ENCODE data around the gene TSPYL4.

The TSPYL4 gene

GRCh38 chr6:116256694-116257093 lies 2.8 kb upstream of the TSPYL4 start:
- no peak for FAIRE-seq
- DNase-seq (ENCODE audit: insufficient read length, low spot score), result no peak
- no peak for TF ChIP-seq POLR2AphosphoS5 (IDR thresholded peaks at IDR 0.05; ENCODE audit: low read depth, low read length)
- no peak for TF ChIP-seq POU2F2 (IDR thresholded peaks at IDR 0.05; ENCODE audit: low read depth, low read length)
- TF ChIP-seq POLR2A (IDR thresholded peaks at IDR 0.05; ENCODE audit: low read depth, low read length), result no peak
- no peak for TF ChIP-seq SPI1 (IDR thresholded peaks at IDR 0.05; ENCODE audit: low read depth, low read length)

- no peak for TF ChIP-seq SPI1 (IDR thresholded peaks at IDR 0.05; ENCODE audit: low read depth, low read length)
- no peak for TF ChIP-seq POLR2AphosphoS5 (IDR thresholded peaks at IDR 0.05; ENCODE audit: low read depth, low read length)
- TF ChIP-seq POLR2A (IDR thresholded peaks at IDR 0.05; ENCODE audit: low read depth, low read length), result no peak
- DNase-seq (ENCODE audit: insufficient read length, low spot score), result no peak
- no peak for FAIRE-seq
Observed at GRCh38 chr6:116255246-116255800, 1.4 kb upstream of the TSPYL4 start.

GRCh38 chr6:116254297-116255056 lies 602 bp upstream of the TSPYL4 start:
- DNase-seq (ENCODE audit: insufficient read length, low spot score) (no peak), FAIRE-seq (no peak)

GRCh38 chr6:116253188-116253504 lies 729 bp downstream of the TSPYL4 start:
- TF ChIP-seq TAF1 (IDR thresholded peaks at IDR 0.05; ENCODE audit: low read depth, low read length) (no peak), POLR2A (IDR thresholded peaks at IDR 0.05; ENCODE audit: low read depth, low read length) (no peak), POU2F2 (IDR thresholded peaks at IDR 0.05; ENCODE audit: low read depth, low read length) (no peak), PAX5 (IDR thresholded peaks at IDR 0.05; ENCODE audit: insufficient read depth, low read length, severe bottlenecking) (no peak), POLR2AphosphoS5 (IDR thresholded peaks at IDR 0.05; ENCODE audit: low read depth, low read length) (no peak), SPI1 (IDR thresholded peaks at IDR 0.05; ENCODE audit: low read depth, low read length) (no peak)
- DNase-seq (ENCODE audit: insufficient read length, low spot score) (no peak), FAIRE-seq (no peak)

More at GRCh38 chr6:116254297-116255056, 602 bp upstream of the TSPYL4 start:
- TF ChIP-seq TAF1 (IDR thresholded peaks at IDR 0.05; ENCODE audit: low read depth, low read length) (no peak), POLR2AphosphoS5 (IDR thresholded peaks at IDR 0.05; ENCODE audit: low read depth, low read length) (no peak), POU2F2 (IDR thresholded peaks at IDR 0.05; ENCODE audit: low read depth, low read length) (no peak), SPI1 (IDR thresholded peaks at IDR 0.05; ENCODE audit: low read depth, low read length) (no peak)

GRCh38 chr6:116251568-116252384 lies 2.1 kb downstream of the TSPYL4 start:
- no peak for FAIRE-seq
- TF ChIP-seq POLR2A (IDR thresholded peaks at IDR 0.05; ENCODE audit: low read depth, low read length) (no peak), SPI1 (IDR thresholded peaks at IDR 0.05; ENCODE audit: low read depth, low read length) (peak; percentile 28; the same call in 1 of the 2 replicates), POLR2AphosphoS5 (IDR thresholded peaks at IDR 0.05; ENCODE audit: low read depth, low read length) (no peak), POU2F2 (IDR thresholded peaks at IDR 0.05; ENCODE audit: low read depth, low read length) (no peak), TAF1 (IDR thresholded peaks at IDR 0.05; ENCODE audit: low read depth, low read length) (no peak), PAX5 (IDR thresholded peaks at IDR 0.05; ENCODE audit: insufficient read depth, low read length, severe bottlenecking) (no peak)
- no peak for DNase-seq (ENCODE audit: insufficient read length, low spot score)

- DNase-seq (ENCODE audit: insufficient read length, low spot score) (no peak), FAIRE-seq (peak; percentile 67)
Observed at GRCh38 chr6:116248577-116248976, 5.3 kb downstream of the TSPYL4 start.

GRCh38 chr6:116247285-116247684 lies 6.6 kb downstream of the TSPYL4 start:
- DNase-seq (ENCODE audit: insufficient read length, low spot score), result no peak
- FAIRE-seq, result no peak
- no peak for TF ChIP-seq TAF1 (IDR thresholded peaks at IDR 0.05; ENCODE audit: low read depth, low read length)

More at GRCh38 chr6:116248577-116248976, 5.3 kb downstream of the TSPYL4 start:
- TF ChIP-seq POLR2AphosphoS5 (IDR thresholded peaks at IDR 0.05; ENCODE audit: low read depth, low read length) (no peak), POU2F2 (IDR thresholded peaks at IDR 0.05; ENCODE audit: low read depth, low read length) (no peak), PAX5 (IDR thresholded peaks at IDR 0.05; ENCODE audit: insufficient read depth, low read length, severe bottlenecking) (no peak)

- no peak for FAIRE-seq
- TF ChIP-seq PAX5 (IDR thresholded peaks at IDR 0.05; ENCODE audit: insufficient read depth, low read length, severe bottlenecking), result no peak
- TF ChIP-seq SPI1 (IDR thresholded peaks at IDR 0.05; ENCODE audit: low read depth, low read length), result no peak
- no peak for TF ChIP-seq POLR2A (IDR thresholded peaks at IDR 0.05; ENCODE audit: low read depth, low read length)
- TF ChIP-seq POU2F2 (IDR thresholded peaks at IDR 0.05; ENCODE audit: low read depth, low read length), result no peak
- TF ChIP-seq TAF1 (IDR thresholded peaks at IDR 0.05; ENCODE audit: low read depth, low read length), result no peak
- DNase-seq (ENCODE audit: insufficient read length, low spot score), result no peak
Observed at GRCh38 chr6:116246089-116246488, 7.8 kb downstream of the TSPYL4 start.

GRCh38 chr6:116244284-116244683 lies 9.6 kb downstream of the TSPYL4 start:
- FAIRE-seq (no peak), DNase-seq (ENCODE audit: insufficient read length, low spot score) (no peak)
- no peak for TF ChIP-seq POU2F2 (IDR thresholded peaks at IDR 0.05; ENCODE audit: low read depth, low read length)
- no peak for TF ChIP-seq TAF1 (IDR thresholded peaks at IDR 0.05; ENCODE audit: low read depth, low read length)
- no peak for TF ChIP-seq POLR2A (IDR thresholded peaks at IDR 0.05; ENCODE audit: low read depth, low read length)
- no peak for TF ChIP-seq POLR2AphosphoS5 (IDR thresholded peaks at IDR 0.05; ENCODE audit: low read depth, low read length)
- TF ChIP-seq PAX5 (IDR thresholded peaks at IDR 0.05; ENCODE audit: insufficient read depth, low read length, severe bottlenecking), result no peak
- no peak for TF ChIP-seq SPI1 (IDR thresholded peaks at IDR 0.05; ENCODE audit: low read depth, low read length)

- TF ChIP-seq TAF1 (IDR thresholded peaks at IDR 0.05; ENCODE audit: low read depth, low read length), result no peak
- no peak for FAIRE-seq
- DNase-seq (ENCODE audit: insufficient read length, low spot score), result no peak
Observed at GRCh38 chr6:116239856-116240255, 14.0 kb downstream of the TSPYL4 start.
